Stimulated activated naive B cell treated with anti-CD40 and anti-IgM and Interleukin-4, amounts not matched to agents 10 μg/mL and 1 μg/mL and 100 μg/mL, for 72 hours (primary cell): ENCODE data around the gene DHX32.

Experiments
- ATAC-seq, 2 donors: fragments of 150-1000 bp; cut with Tn5 transposase; replicated peaks; 2 replicates each; pipeline ENCODE4 v1.10.0; 2021; ENCODE audit warnings: moderate library complexity in 1 of 2
- DNase-seq: peaks from one replicate; pipeline ENCODE4 v3.0.0; 2021
- H3K27ac Mint-ChIP-seq: one replicate; pipeline ENCODE4 v1.8.0; 2022; ENCODE audit warnings: mild to moderate bottlenecking, mixed read lengths
- H3K27me3 Mint-ChIP-seq, 2 donors: one replicate each; pipeline ENCODE4 v1.8.0; 2022; ENCODE audit warnings: mixed read lengths in 2 of 2
- H3K36me3 Mint-ChIP-seq, 2 donors: one replicate each; pipeline ENCODE4 v1.8.0; 2022; ENCODE audit warnings: mixed read lengths in 2 of 2, mild to moderate bottlenecking in 1 of 2
- H3K4me1 Mint-ChIP-seq, 2 donors: one replicate each; pipeline ENCODE4 v1.8.0; 2022; ENCODE audit warnings: mixed read lengths in 2 of 2, mild to moderate bottlenecking in 1 of 2
- H3K4me3 Mint-ChIP-seq, 2 donors: one replicate each; pipeline ENCODE4 v1.8.0; 2022; ENCODE audit warnings: mild to moderate bottlenecking in 2 of 2, mixed read lengths in 2 of 2, moderate library complexity in 1 of 2
- H3K9me3 Mint-ChIP-seq, 2 donors: one replicate each; pipeline ENCODE4 v1.8.0; 2022; ENCODE audit warnings: mixed read lengths in 2 of 2, mild to moderate bottlenecking in 1 of 2

The DHX32 gene

DNA sequence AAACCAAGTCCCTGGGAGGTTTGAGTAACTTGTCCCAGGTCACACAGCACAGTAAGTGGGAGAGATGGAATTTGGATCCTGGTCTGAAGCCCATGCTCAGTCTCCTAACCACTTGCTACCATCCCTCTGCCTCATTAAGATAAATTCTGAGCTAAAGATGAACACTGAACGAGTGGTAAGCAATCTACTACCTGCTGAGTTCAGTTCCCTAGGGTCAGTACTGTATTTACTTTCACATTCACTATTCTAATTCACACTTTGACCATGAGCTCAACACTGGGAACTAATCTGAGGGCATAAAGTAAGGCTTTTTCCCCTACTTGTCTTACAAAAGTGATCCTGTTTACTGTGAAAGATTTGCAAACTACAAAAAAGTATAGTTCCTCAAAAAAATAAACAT lies 60.4 kb downstream of the DHX32 start:
- H3K4me3 Mint-ChIP-seq: no peak overlapping the region
- no peak overlapping the region for H3K27ac Mint-ChIP-seq
- peaks cover 15 to 21% of the 10 kb centered on the region in 2 donors for H3K4me1 Mint-ChIP-seq
- DNase-seq: no peak
- peaks cover 0 to 6% of the 10 kb centered on the region in 2 donors for H3K36me3 Mint-ChIP-seq
- ATAC-seq: no peak
- no peaks in the 10 kb centered on the region for H3K9me3 Mint-ChIP-seq
- H3K27me3 Mint-ChIP-seq: no peaks in the 10 kb centered on the region

DNA sequence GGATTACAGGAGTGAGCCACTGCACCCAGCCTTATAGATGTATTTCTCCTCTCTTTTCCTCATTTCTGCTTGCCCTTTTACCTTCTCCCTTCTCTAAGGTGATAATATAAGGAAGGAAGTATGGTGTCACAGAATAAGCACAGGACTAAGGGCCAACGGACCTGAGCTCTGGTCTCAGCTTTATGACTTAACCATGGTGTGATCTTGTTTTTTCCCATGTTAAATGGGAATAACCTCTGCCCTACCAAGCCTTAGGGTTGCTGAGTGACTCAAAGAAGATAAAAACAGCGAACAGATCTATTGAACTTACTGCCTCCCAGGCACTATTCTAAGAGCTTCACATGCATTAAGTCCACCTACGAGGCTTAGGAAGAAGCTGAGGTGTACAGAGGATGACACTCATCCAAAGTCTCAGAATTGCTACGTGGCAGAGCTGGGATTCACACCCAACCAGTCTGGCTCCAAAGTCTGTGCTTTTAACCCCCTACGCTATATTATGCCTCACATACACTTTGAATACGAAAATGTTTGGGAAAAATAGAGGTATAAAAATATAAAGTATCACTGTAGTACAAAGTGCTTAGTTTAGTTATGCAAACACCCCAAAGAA lies 63.6 kb downstream of the DHX32 start:
- ATAC-seq (no peak), DNase-seq (no peak)
- Mint-ChIP-seq H3K9me3 (no peaks in the 10 kb centered on the region), H3K36me3 (peaks cover 10 to 32% of the 10 kb centered on the region in 2 donors), H3K4me3 (no peak overlapping the region), H3K4me1 (peaks cover 15 to 18% of the 10 kb centered on the region in 2 donors), H3K27ac (no peak overlapping the region), H3K27me3 (no peaks in the 10 kb centered on the region)

DNA sequence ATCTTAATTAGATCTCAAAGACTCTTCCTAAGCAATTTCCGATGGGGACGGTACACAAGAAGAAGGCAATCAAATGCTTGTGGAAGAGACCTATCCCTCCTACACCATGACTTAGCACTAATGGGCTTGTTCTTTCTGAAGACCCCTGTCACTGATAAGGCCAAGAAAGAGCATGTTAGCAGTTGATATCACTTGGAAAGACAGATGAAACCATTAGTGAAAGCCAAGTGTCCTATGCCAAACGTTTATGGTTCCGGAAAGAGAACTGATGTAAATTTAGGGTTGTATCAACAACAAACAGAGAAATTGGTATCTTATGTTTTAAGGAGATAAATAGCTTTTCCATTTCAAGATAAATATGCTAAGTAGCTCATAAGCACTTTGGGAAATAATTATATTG lies 64.5 kb downstream of the DHX32 start:
- H3K27ac Mint-ChIP-seq: no peak overlapping the region
- ATAC-seq (no peak), DNase-seq (no peak)
- H3K36me3 Mint-ChIP-seq: peaks cover 12 to 32% of the 10 kb centered on the region in 2 donors
- H3K4me3 Mint-ChIP-seq: no peak overlapping the region
- H3K4me1 Mint-ChIP-seq: peaks cover 9 to 11% of the 10 kb centered on the region in 2 donors
- no peaks in the 10 kb centered on the region for H3K27me3 Mint-ChIP-seq
- H3K9me3 Mint-ChIP-seq: no peaks in the 10 kb centered on the region

DNA sequence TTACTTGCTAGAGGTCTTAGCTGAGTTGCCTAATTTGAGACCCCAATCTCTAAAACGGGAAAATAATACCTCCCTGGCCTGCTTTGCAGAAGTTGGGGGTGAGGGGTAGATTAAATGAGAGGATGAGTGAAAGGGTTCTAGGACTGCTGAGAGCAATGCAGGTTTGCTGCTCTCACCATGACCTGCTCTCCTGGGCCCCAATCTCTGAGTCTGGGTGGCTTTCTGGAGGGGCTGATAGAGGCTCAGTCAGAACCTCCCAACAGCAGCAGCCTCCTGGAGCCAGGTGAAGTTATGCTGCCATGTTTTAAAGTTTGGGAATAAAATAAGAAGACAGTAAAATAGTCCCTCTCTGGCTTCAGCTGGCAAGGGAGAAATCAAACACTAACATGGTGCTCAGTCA lies 65.3 kb downstream of the DHX32 start:
- Mint-ChIP-seq H3K4me3 (no peak overlapping the region), H3K27me3 (no peaks in the 10 kb centered on the region), H3K27ac (no peak overlapping the region), H3K4me1 (peaks cover 1 to 5% of the 10 kb centered on the region in 2 donors), H3K9me3 (no peaks in the 10 kb centered on the region), H3K36me3 (peaks cover 15 to 33% of the 10 kb centered on the region in 2 donors)
- no peak for ATAC-seq
- no peak for DNase-seq

DNA sequence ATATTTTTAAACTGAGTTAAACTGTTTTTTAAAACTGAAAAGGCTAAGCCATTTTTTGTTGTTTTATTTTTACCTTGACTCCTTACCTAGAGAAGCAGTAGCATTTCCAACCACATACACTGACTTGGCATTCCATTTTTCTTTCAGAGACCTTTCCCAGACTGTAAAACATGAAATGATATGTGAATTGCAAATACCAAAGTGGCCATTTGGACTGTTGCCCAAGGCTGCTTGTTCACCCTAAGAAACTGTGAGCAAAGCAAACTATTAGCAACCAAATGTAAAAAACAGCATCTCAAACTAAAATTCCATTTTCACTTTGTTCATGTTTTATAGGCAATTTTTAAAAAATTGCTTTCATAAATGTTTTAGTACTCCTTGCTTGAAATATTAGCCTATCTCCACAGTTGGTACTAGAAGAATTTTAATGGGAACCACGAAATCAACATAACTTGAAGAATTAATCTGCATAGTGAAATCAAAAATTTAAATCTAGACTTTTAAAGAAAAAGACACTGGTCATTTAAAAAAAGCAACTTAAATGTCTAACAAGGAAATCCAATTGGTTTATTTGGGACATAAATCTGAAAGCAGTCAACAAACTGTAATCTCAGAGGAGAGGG lies 68.9 kb downstream of the DHX32 start:
- H3K9me3 Mint-ChIP-seq: no peaks in the 10 kb centered on the region
- no peak for DNase-seq
- no peaks in the 10 kb centered on the region for H3K27me3 Mint-ChIP-seq
- peaks cover 30 to 55% of the 10 kb centered on the region in 2 donors for H3K36me3 Mint-ChIP-seq
- ATAC-seq: no peak
- no peaks in the 10 kb centered on the region for H3K4me1 Mint-ChIP-seq
- H3K4me3 Mint-ChIP-seq: no peak overlapping the region
- H3K27ac Mint-ChIP-seq: no peak overlapping the region

DNA sequence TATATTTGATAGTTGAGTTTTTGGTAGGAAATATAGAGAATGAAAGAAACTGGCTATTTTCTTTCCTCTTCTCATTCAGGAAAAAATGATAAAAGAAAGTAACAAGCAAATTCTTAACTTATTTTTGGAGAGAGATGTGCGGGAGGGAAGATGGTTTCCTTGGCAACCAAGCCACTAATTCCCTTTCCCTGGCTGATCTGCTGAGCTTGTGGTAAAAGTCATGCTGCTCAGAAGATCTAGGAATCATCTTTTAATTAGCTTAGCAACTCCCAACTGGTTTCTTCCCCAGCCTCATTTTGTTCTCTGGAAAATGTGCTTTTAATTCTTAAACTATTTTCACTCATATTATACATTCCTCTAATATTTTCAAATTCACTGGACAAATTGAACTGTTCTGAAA lies 69.8 kb downstream of the DHX32 start:
- no peaks in the 10 kb centered on the region for H3K4me1 Mint-ChIP-seq
- no peaks in the 10 kb centered on the region for H3K27me3 Mint-ChIP-seq
- H3K9me3 Mint-ChIP-seq: no peaks in the 10 kb centered on the region
- peaks cover 38 to 64% of the 10 kb centered on the region in 2 donors for H3K36me3 Mint-ChIP-seq
- H3K27ac Mint-ChIP-seq: no peak overlapping the region
- ATAC-seq: no peak
- H3K4me3 Mint-ChIP-seq: no peak overlapping the region
- no peak for DNase-seq

DNA sequence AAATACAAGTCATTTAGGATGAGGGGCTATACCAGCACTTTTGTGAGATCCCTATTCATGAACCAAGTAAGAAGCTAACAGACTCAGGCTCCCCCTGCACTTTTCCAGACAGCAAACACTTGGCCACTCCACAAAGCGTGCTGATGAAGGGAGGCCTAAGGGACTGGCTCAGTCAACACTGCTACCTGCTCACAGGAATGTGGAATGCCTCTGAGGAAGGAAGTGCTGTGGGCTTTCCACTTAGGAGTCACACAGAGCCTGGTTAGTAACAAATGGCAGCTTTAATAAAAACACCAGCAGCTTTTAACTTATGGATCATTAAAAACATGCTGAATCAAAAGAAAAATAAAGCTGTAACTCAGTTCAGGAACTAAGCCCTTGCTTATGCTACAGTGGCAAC lies 73.0 kb downstream of the DHX32 start:
- no peaks in the 10 kb centered on the region for H3K4me1 Mint-ChIP-seq

DNA sequence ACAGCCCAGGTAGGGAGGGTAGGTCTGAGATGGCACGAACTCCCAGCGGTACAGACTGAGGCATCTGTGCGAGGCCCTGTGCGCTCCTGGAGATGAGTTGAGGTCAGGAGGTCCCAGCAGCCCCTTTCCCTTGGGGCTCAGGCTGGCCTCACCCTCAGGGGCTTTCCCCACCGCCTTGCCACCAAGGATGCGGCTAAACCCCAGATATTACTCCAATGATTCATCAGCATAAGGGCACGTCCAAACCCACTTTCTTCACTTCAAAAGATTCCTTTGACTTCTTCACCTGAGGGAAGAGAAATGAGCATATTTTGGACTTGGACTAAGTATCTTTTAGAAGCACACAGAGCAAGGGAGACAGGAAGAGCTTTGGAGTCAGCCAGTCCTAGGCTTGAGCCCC lies 78.4 kb downstream of the DHX32 start:
- Mint-ChIP-seq H3K27ac (peak overlapping the region; percentile 25), H3K36me3 (peaks cover 27 to 63% of the 10 kb centered on the region in 2 donors)

More for the DNA sequence above, 73.0 kb downstream of the DHX32 start:
- Mint-ChIP-seq H3K36me3 (peaks cover 32 to 56% of the 10 kb centered on the region in 2 donors), H3K27ac (no peak overlapping the region), H3K27me3 (no peaks in the 10 kb centered on the region), H3K9me3 (no peaks in the 10 kb centered on the region), H3K4me3 (no peak overlapping the region)
- DNase-seq: no peak
- no peak for ATAC-seq

DNA sequence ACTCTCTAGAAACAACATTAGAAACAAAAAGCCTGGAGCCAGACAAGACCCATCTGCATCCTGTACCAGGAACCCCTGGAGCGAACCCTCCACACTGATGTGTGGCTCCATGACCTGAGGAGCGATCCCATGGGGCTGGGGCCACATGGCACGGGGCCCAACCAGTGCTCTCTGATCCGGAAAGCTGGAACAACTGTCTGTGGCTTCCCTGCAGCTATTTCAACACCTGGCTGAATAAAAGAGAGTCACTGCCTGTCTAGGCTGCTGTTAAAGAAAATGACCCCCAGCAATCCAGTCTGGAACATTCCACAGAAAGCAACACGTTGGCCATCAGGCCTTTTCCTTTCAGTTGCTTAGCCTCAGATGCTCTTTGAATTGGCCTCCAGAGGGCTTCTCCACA lies 79.0 kb downstream of the DHX32 start:
- DNase-seq (no peak), ATAC-seq (no peak)
- Mint-ChIP-seq H3K36me3 (peaks cover 22 to 62% of the 10 kb centered on the region in 2 donors), H3K4me1 (no peaks in the 10 kb centered on the region), H3K4me3 (no peak overlapping the region), H3K27me3 (no peaks in the 10 kb centered on the region), H3K9me3 (no peaks in the 10 kb centered on the region), H3K27ac (no peak overlapping the region)

More for the DNA sequence above, 78.4 kb downstream of the DHX32 start:
- H3K4me1 Mint-ChIP-seq: no peaks in the 10 kb centered on the region
- no peaks in the 10 kb centered on the region for H3K9me3 Mint-ChIP-seq
- no peak overlapping the region for H3K4me3 Mint-ChIP-seq
- no peak for ATAC-seq
- H3K27me3 Mint-ChIP-seq: no peaks in the 10 kb centered on the region
- no peak for DNase-seq

DNA sequence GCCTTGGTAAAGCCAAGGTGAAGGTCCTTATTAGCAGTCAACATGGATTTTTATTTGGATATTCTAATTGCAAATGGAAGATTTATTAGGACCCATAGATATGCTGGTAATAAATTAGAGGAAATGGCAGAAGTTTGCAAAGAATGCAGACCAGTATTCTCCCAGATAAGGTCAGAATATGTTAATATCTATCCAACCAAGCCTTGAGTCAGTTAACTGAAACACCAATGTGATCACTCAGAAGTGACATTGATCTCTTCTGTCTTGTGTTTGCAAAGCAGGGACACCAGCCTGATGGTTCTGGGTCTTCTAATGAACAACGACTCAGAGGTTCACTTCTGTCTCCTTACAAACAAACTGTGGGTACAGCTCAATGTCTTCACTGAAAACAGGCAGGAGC lies 79.5 kb downstream of the DHX32 start:
- Mint-ChIP-seq H3K9me3 (no peaks in the 10 kb centered on the region), H3K27ac (no peak overlapping the region), H3K4me1 (no peaks in the 10 kb centered on the region), H3K27me3 (no peaks in the 10 kb centered on the region), H3K36me3 (peaks cover 17 to 58% of the 10 kb centered on the region in 2 donors), H3K4me3 (no peak overlapping the region)
- DNase-seq (no peak), ATAC-seq (no peak)

DNA sequence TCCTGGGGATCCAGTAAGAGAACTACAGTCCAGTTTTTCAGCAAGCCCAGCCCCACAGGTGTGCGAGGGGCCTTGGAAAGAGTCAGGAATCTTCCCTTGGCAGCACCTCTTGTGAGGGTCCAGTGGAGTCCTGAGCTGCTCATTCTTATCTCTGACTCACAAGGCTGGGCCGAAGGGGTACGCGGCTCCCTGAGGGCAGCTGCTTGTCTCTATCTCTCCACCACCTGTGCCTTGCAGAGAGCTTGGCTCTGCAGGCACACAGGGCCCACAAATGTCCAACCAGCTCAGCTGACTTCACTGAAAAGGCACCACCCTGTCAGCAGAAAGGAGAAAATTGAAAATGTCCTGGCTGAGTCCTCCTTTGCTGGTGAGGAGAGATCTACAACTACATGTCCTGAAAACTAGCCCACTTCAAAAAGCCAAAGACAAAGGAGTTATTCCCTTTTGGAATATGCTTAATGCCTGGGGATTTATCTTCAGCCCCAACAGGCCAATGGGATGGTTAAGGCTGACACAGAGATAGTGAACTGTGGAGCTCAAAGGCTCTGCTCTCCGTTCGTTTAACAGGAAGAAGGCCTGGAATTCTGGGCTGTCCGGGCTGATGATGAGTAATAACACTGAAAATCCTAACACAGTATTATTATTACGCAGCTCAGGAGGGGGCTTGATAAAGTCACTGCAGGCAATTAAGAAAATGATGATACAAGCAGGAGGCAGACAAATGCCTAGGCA lies 81.5 kb downstream of the DHX32 start:
- no peaks in the 10 kb centered on the region for H3K9me3 Mint-ChIP-seq
- H3K27ac Mint-ChIP-seq: no peak overlapping the region
- H3K4me3 Mint-ChIP-seq: no peak overlapping the region
- DNase-seq (no peak), ATAC-seq (no peak)
- no peaks in the 10 kb centered on the region for H3K4me1 Mint-ChIP-seq
- H3K27me3 Mint-ChIP-seq: no peaks in the 10 kb centered on the region
- peaks cover 18 to 51% of the 10 kb centered on the region in 2 donors for H3K36me3 Mint-ChIP-seq

DNA sequence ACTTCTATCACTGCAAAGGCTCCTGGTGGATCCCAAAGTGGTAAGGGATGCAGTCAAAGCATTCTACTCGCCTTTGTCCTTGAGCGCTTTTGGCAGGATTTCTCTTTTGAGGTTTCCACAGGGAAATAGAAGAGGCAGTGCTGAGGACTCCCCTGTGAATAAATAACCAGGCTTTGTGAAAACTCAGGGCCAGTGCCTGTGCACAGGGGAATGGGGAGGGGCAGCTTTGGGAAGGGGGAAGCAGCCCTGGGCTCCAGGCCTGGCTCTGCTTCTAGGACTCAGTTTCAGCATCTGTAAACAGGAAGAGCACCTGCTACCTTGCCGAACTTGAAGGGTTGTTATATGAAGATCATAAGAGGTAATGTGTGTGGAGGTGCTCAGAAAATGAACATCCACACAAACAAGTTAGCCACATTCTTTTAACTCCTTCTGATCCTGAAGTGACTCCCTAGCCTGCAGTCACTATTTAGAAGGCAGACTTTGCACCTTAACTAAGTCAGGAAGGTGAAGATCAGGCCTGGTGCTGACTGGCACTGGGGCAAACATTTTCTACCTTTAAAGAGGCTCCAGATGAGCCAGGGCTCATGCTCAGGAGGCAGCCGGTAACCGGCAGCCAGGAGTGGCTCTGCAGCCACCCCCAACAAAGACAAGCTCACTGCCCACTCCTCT lies 83.0 kb downstream of the DHX32 start:
- no peak for DNase-seq
- no peak for ATAC-seq
- Mint-ChIP-seq H3K9me3 (no peaks in the 10 kb centered on the region), H3K36me3 (peaks cover 24 to 52% of the 10 kb centered on the region in 2 donors), H3K27ac (no peak overlapping the region), H3K4me3 (no peak overlapping the region), H3K27me3 (no peaks in the 10 kb centered on the region), H3K4me1 (no peaks in the 10 kb centered on the region)

DNA sequence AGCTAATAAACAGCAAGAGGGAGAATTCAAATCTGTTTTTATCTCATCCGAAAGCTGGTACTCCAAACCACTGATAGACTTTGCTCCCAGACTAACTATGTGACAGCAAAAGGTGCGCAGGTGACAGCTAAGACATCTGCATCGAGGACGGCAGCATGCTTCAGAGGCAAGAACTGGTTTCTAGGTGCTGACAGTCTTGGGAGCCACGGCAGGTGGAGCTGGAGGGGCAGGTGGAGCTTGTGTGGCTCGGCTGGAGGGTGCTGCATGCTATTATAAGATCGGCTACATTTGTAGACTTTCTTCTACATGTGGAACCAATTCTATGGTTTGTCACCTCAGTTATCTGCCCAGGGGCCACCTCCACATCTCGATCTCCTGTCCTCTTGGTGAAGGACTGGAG lies 83.7 kb downstream of the DHX32 start:
- no peak for ATAC-seq

DNA sequence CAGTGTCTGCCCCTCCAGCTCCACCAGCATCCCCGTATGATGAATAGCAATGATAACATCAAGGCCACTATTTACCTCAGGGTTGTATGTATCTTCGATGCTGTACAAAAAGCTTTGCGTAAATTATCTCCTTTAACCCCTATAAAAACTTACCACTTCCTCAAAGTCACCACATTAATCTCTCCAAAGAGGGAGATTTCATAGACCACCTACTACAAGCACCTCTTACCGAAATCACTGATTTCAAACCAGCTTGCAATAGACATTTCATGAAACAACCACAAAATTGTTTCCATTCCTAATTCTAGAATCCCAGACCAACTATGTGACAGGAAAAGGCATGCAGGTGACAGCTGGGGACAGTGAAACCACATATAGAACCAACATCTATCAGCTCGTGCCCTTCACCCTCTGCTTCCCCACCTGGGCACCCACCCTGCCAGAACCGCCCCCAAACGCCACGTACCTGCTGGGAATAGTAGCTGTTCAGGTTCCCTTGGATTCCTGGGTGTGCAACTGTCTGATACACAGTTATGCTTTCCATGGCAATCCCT lies 85.4 kb downstream of the DHX32 start:
- Mint-ChIP-seq H3K4me3 (no peak overlapping the region), H3K36me3 (peaks cover 31 to 57% of the 10 kb centered on the region in 2 donors), H3K4me1 (no peaks in the 10 kb centered on the region), H3K27ac (no peak overlapping the region), H3K9me3 (no peaks in the 10 kb centered on the region), H3K27me3 (no peaks in the 10 kb centered on the region)
- no peak for DNase-seq
- ATAC-seq: no peak

More for the DNA sequence above, 83.7 kb downstream of the DHX32 start:
- H3K4me1 Mint-ChIP-seq: no peaks in the 10 kb centered on the region
- no peak overlapping the region for H3K4me3 Mint-ChIP-seq
- DNase-seq: no peak
- no peak overlapping the region for H3K27ac Mint-ChIP-seq
- no peaks in the 10 kb centered on the region for H3K9me3 Mint-ChIP-seq
- peaks cover 30 to 54% of the 10 kb centered on the region in 2 donors for H3K36me3 Mint-ChIP-seq
- H3K27me3 Mint-ChIP-seq: no peaks in the 10 kb centered on the region
